Hepatocyte (in vitro differentiated cells): ENCODE results near the gene OPTC.

Experiments
- EZH2 ChIP-seq: fragments of 200-600 bp; sonication (generic); IDR thresholded peaks from 2 replicates; pipeline ENCODE4 v1.6.1; 2016; ENCODE audit warnings: antibody characterized with exemption, mild to moderate bottlenecking, borderline replicate concordance
- EZH2phosphoT487 ChIP-seq: fragments of 200-600 bp; sonication (generic); IDR thresholded peaks from one replicate; pipeline ENCODE4 v1.6.1; 2018; ENCODE audit warnings: antibody characterized with exemption, mild to moderate bottlenecking, low read depth, moderate library complexity; ENCODE audit not compliant: unreplicated experiment, severe bottlenecking
- TF ChIP-seq, protein P1 (sequence below): fragments of 200-600 bp; sonication (generic); IDR thresholded peaks from 2 replicates; pipeline ENCODE4 v1.5.1; 2016; ENCODE audit warnings: antibody characterized with exemption, mild to moderate bottlenecking; ENCODE audit not compliant: poor library complexity

DNA sequence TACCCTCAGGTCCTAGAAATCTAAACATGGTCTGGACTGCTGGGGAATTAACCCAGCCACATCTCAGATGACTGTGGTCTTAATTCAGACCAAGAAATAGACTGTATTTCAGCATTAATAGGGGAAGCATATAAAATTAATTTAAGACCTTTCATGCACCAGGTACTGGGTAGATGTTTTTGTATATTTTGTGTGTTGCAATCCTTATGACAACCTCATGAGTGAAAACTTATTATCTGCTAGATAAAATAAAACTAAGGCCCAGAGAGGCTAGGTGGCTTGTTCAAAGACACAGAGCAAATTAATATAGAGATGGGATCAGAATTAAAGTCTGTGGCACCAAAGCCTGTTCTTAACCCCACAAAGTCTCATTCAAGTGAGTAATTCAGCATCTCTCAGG, 40.1 kb downstream of the OPTC start:
- TF ChIP-seq, protein P1, sequence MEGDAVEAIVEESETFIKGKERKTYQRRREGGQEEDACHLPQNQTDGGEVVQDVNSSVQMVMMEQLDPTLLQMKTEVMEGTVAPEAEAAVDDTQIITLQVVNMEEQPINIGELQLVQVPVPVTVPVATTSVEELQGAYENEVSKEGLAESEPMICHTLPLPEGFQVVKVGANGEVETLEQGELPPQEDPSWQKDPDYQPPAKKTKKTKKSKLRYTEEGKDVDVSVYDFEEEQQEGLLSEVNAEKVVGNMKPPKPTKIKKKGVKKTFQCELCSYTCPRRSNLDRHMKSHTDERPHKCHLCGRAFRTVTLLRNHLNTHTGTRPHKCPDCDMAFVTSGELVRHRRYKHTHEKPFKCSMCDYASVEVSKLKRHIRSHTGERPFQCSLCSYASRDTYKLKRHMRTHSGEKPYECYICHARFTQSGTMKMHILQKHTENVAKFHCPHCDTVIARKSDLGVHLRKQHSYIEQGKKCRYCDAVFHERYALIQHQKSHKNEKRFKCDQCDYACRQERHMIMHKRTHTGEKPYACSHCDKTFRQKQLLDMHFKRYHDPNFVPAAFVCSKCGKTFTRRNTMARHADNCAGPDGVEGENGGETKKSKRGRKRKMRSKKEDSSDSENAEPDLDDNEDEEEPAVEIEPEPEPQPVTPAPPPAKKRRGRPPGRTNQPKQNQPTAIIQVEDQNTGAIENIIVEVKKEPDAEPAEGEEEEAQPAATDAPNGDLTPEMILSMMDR, result no peak
- TF ChIP-seq EZH2phosphoT487 (no peak), EZH2 (no peak)
